Measurements from ENCODE around the gene LAMC1. TPM values are rescaled to one million over a fixed set of nuclear protein-coding genes. Genes with fewer than 3 reads are reported as not detected.
"Not testable (repeated sequence)": the region's sequence is repeated elsewhere in the genome, so short reads cannot be mapped to it uniquely, and the experiment has no call there.

LAMC1 gene
- total RNA-seq, 1 experiment from 2014 or later, result 65.0 TPM

GRCh38 chr1:183061194-183061593 lies 38.0 kb downstream of the LAMC1 start:
- 0 out of 2 replicates have a peak, but pooled peaks cover 5% of the 10 kb centered on the region for H3K36me3 ChIP-seq
- H3K9me3 ChIP-seq, result no peaks in the 10 kb centered on the region
- no peaks in the 10 kb centered on the region for H3K27me3 ChIP-seq
- H3K4me3 ChIP-seq, result no peak overlapping the region
- DNase-seq, result no peak

- Histone ChIP-seq H3K4me3 (no peak overlapping the region), H3K27me3 (no peaks in the 10 kb centered on the region), H3K9me3 (no peaks in the 10 kb centered on the region), H3K36me3 (0 out of 2 replicates have a peak, but pooled peaks cover 5% of the 10 kb centered on the region)
- DNase-seq, result no peak
These were observed 40.1 kb downstream of the LAMC1 start for GRCh38 chr1:183063349-183063748.

GRCh38 chr1:183065168-183065706 lies 42.0 kb downstream of the LAMC1 start:
- DNase-seq, result no peak
- 0 out of 2 replicates have a peak, but pooled peaks cover 5% of the 10 kb centered on the region for H3K36me3 ChIP-seq
- no peak overlapping the region for H3K4me3 ChIP-seq
- no peaks in the 10 kb centered on the region for H3K27me3 ChIP-seq
- no peaks in the 10 kb centered on the region for H3K9me3 ChIP-seq

- not testable (repeated sequence) for H3K9me3 ChIP-seq, H3K27me3 ChIP-seq, H3K4me3 ChIP-seq, DNase-seq, H3K36me3 ChIP-seq
These were observed 43.2 kb downstream of the LAMC1 start for GRCh38 chr1:183066432-183066831.

GRCh38 chr1:183069562-183070216 lies 46.5 kb downstream of the LAMC1 start:
- no peak overlapping the region for H3K4me3 ChIP-seq
- peak; percentile 60 for DNase-seq
- H3K27me3 ChIP-seq, result no peaks in the 10 kb centered on the region
- H3K9me3 ChIP-seq, result no peaks in the 10 kb centered on the region
- H3K36me3 ChIP-seq, result 0 out of 2 replicates have a peak, but pooled peaks cover 5% of the 10 kb centered on the region

- H3K27me3 ChIP-seq, result no peaks in the 10 kb centered on the region
- no peak overlapping the region for H3K4me3 ChIP-seq
- no peak for DNase-seq
These were observed 47.2 kb downstream of the LAMC1 start for GRCh38 chr1:183070234-183070922.

GRCh38 chr1:183070923-183071618 lies 47.9 kb downstream of the LAMC1 start:
- H3K4me3 ChIP-seq, result no peak overlapping the region
- no peaks in the 10 kb centered on the region for H3K9me3 ChIP-seq
- no peaks in the 10 kb centered on the region for H3K27me3 ChIP-seq
- DNase-seq, result peak; percentile 28
- no peaks in the 10 kb centered on the region for H3K36me3 ChIP-seq

More at GRCh38 chr1:183070234-183070922, 47.2 kb downstream of the LAMC1 start:
- Histone ChIP-seq H3K36me3 (0 out of 2 replicates have a peak, but pooled peaks cover under 1% of the 10 kb centered on the region), H3K9me3 (no peaks in the 10 kb centered on the region)

- DNase-seq, H3K36me3 ChIP-seq, H3K4me3 ChIP-seq, H3K27me3 ChIP-seq, H3K9me3 ChIP-seq: not testable (repeated sequence)
These were observed 49.4 kb downstream of the LAMC1 start for GRCh38 chr1:183072595-183072994.

GRCh38 chr1:183073320-183073719 lies 50.1 kb downstream of the LAMC1 start:
- Histone ChIP-seq H3K9me3 (no peaks in the 10 kb centered on the region), H3K4me3 (no peak overlapping the region), H3K27me3 (no peaks in the 10 kb centered on the region), H3K36me3 (no peaks in the 10 kb centered on the region)
- no peak for DNase-seq

GRCh38 chr1:183074215-183074614 lies 51.0 kb downstream of the LAMC1 start:
- no peak for DNase-seq
- Histone ChIP-seq H3K27me3 (no peaks in the 10 kb centered on the region), H3K4me3 (no peak overlapping the region)

GRCh38 chr1:183075861-183076260 lies 52.6 kb downstream of the LAMC1 start:
- H3K36me3 ChIP-seq, result no peaks in the 10 kb centered on the region
- no peak overlapping the region for H3K4me3 ChIP-seq
- no peak for DNase-seq
- H3K27me3 ChIP-seq, result no peaks in the 10 kb centered on the region
- no peaks in the 10 kb centered on the region for H3K9me3 ChIP-seq

More at GRCh38 chr1:183074215-183074614, 51.0 kb downstream of the LAMC1 start:
- no peaks in the 10 kb centered on the region for H3K36me3 ChIP-seq
- no peaks in the 10 kb centered on the region for H3K9me3 ChIP-seq

GRCh38 chr1:183077097-183077496 lies 53.9 kb downstream of the LAMC1 start:
- no peaks in the 10 kb centered on the region for H3K36me3 ChIP-seq
- H3K9me3 ChIP-seq, result no peaks in the 10 kb centered on the region
- H3K4me3 ChIP-seq, result no peak overlapping the region
- H3K27me3 ChIP-seq, result no peaks in the 10 kb centered on the region
- DNase-seq, result no peak

GRCh38 chr1:183079712-183080388 lies 56.6 kb downstream of the LAMC1 start:
- peak; percentile 51 for DNase-seq
- H3K36me3 ChIP-seq, result no peaks in the 10 kb centered on the region

GRCh38 chr1:183080406-183080805 lies 57.2 kb downstream of the LAMC1 start:
- DNase-seq, result peak; percentile 52
- Histone ChIP-seq H3K4me3 (no peak overlapping the region), H3K9me3 (no peaks in the 10 kb centered on the region), H3K27me3 (no peaks in the 10 kb centered on the region), H3K36me3 (no peaks in the 10 kb centered on the region)

More at GRCh38 chr1:183079712-183080388, 56.6 kb downstream of the LAMC1 start:
- Histone ChIP-seq H3K27me3 (no peaks in the 10 kb centered on the region), H3K9me3 (no peaks in the 10 kb centered on the region), H3K4me3 (no peak overlapping the region)

GRCh38 chr1:183081402-183082120 lies 58.3 kb downstream of the LAMC1 start:
- no peak for DNase-seq
- H3K36me3 ChIP-seq, result no peaks in the 10 kb centered on the region
- H3K27me3 ChIP-seq, result no peaks in the 10 kb centered on the region
- no peak overlapping the region for H3K4me3 ChIP-seq
- no peaks in the 10 kb centered on the region for H3K9me3 ChIP-seq

- H3K4me3 ChIP-seq, result no peak overlapping the region
- no peak for DNase-seq
- no peaks in the 10 kb centered on the region for H3K9me3 ChIP-seq
- H3K36me3 ChIP-seq, result no peaks in the 10 kb centered on the region
- H3K27me3 ChIP-seq, result no peaks in the 10 kb centered on the region
These were observed 59.4 kb downstream of the LAMC1 start for GRCh38 chr1:183082650-183083049.
